Activated CD8-positive, alpha-beta memory T cell treated with anti-CD3 and anti-CD28 coated beads for 1 hour (primary cell): Measurements from ENCODE around the gene OIT3.

ENCODE experiments used
- DNase-seq, 2 donors: peaks; one replicate each; pipeline ENCODE4 v3.0.0-alpha.2; 2020; ENCODE audit warnings: low read depth in 1 of 2; ENCODE audit errors: extremely low read depth in 1 of 2

OIT3 gene

DNA sequence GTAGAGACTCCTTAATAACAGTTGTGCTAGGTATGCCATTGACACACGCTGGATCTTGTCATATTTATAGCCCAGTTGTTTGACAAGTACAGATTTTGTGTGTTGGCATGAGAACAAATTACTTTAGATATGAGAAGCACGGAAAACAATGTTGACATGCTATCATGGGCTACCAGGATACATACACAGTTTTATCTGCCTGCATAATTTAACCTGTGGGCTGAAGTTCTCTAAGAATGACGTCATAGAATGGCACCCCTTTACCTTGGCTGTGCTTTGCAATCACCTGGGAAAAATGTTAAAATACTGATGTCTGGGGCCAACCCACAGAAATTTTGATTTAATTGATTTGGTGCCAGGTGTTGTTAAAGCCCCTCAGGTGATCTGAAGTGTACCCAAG lies 58.2 kb downstream of the OIT3 start:
- no peak for DNase-seq

DNA sequence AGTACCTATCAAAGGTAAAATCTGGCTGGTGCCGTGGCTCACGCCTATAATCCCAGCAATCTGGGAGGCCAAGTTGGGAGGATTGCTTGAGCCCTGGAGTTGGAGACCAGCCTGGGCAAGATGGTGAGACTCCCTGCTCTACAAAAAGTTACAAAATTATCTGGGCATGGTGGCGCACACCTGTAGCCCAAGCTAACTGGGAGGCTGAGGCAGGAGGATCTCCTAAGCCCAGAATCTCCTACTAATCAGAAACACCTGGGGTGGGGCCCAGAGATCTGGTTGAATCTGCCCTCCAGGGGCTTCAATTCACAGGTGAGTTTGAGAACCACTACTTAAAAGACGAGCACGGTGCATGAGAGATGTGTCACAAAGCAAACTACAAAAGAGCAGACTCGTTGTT lies 58.6 kb downstream of the OIT3 start:
- DNase-seq, result no peak

DNA sequence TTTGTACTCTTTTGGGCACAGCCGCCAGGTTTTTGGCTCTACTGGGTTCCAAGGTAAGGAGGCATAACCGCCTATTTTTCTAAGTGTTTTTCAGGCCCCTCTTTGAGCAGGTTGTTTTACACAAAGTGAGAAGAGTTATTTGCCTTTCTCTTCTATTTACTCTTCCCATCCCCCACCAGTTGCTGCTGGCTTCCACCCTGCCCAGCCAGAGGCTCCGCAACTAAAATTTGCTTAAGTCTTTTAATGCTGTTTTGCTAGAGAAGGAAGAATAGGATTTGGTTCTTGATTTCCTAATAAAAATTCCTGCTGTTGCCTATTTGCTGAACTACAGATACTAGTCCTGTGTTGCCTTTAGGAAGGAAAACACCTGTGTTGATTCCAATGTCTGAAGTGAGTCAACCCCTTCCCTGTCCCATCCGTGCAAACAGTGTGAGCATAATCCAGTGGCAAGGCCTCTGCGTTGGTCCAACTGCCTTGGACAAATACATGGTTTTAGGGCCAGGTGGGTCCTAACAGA lies 59.2 kb downstream of the OIT3 start:
- DNase-seq, result no peak

DNA sequence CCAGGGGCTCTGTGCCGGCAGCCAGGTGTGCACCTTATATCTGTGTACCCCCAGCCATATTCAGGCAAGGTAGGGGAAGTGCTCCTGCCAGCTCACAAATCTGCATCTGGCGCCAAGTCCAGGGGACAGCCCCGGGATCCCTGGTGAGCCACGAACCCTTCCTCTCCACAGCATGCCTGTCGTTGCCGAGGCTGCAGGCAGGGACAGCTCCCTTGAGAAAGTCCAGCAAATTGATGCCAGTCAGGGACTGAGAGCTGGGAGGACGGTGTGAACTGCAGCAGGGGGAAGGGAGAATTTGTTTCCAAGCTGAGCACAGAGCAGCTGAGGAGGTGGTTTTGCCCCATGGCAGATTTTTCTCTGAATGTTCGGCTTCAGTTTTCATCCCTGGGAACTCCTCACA lies 60.1 kb downstream of the OIT3 start:
- no peak for DNase-seq

DNA sequence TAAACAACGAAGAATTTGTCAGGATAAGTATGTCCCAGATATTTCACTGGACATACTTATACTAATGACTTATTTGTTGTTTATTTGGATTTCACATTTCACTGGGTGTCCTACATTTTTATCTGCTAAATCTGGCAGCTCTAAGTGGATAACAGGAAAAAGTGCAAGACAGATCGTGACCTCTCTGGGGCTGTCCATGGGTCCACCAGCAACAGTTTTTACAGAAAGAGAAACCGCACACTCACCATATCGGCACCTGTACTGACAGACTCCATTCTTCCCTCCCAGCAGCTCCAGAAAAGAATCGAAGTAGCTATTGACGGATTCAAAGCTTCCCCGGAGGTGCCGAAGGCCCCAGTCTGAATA lies 60.7 kb downstream of the OIT3 start:
- DNase-seq, result no peak

DNA sequence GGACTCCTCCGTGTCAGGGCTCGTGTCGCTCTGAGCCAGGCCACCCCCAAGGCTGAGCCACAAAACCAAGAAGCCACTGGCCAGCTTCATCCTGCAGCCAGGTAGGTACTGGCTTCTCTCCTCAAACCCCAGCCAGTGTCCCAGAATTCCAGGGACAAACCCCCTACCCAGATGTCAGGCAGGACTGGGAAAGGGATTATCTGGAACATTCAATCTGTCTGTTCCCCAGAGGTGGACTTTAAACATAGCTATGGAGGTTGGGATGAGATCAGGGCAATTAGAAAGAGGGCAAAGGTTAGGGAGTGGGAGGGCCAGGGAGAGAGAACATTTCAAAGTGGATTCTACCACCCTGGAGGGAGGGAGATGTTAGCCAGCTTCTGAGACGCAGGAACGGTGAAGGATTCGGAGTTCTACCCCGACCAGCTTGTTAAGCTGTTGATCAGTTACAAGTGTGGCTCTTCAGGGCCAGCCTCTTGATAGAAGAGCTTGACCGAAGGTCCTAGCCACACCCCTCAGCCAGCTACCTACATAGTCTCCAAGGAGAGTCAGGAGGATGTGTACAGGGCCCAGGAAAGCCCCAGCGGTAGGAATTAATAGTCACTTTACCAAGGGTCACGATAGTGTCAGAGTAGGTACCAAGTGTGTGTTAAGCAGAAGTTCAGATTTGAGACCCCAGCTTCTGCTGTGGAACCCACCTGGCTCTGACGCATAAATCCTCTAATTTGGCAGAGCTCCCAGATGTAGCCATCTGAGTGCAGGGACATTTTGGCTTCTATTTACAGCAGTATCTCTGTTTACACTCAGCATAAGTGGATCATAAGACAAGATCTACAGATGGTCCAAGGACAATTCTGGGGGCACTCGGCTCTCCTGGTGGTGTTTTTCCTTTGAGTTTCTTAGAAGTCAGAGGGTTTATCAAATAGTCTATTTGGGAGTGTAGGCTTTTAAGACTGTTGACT lies 61.3 kb downstream of the OIT3 start, which contains the start of gene PLA2G12B:
Gene PLA2G12B (minus strand): TSS at position 211 of the 959 bp plus-strand sequence. CDS start 121 bp downstream, at position 90.
- DNase-seq, result no peak

DNA sequence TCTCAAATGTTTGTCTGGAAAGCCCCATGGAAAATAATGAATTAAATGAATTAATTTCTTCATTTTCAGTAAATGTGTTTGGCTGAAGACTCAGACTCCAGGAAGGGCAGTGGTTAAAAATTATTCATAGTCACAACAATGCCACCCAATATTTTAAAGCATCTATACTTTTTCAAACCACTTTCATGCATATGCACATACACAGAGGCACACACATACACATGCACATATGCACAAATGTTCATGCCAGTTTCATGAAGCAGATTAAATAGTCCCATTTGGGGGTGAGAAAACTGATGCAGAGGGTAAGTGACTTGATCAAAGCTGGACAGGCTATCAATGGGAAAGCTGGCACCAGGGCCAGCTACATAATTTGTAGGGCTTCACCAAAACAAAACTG lies 62.5 kb downstream of the OIT3 start:
- DNase-seq, result no peak

DNA sequence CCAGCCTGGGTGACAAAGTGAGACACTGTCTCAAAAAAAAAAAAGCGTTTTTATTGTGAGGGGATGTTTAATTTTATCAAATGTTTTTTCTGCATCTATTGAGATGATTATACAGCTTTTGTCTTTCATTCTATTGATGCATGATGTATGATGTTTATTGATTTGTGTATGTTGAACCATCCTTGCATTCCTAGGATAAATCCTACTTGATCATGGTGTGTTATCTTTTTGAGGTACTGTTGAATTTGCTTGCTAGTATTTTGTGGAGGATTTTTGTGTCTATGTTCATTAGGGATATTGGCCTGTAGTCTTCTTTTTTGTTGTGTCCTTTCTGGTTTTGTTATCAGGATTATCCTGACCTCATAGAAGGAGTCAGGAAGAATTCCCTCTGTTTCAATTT lies 83.3 kb downstream of the OIT3 start:
- DNase-seq, result no peak

DNA sequence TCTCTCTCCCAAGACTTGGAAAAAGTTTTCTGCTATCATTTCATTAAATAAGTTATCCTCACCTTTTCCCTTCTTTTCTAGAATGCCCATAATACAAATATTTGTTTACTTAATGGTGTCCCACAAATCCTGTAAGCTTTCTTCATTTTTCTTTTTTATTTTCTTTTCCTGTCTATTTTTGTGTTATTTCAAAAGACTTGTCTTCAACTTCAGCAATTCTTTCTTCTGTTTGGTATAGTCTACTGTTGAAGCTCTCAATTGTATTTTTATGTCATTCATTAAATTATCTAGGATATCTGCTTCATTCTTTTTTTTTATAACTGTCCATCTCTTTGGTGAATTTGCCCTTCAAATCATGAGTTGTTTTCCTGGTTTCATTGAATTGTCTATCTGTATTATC lies 86.2 kb downstream of the OIT3 start:
- no peak for DNase-seq

DNA sequence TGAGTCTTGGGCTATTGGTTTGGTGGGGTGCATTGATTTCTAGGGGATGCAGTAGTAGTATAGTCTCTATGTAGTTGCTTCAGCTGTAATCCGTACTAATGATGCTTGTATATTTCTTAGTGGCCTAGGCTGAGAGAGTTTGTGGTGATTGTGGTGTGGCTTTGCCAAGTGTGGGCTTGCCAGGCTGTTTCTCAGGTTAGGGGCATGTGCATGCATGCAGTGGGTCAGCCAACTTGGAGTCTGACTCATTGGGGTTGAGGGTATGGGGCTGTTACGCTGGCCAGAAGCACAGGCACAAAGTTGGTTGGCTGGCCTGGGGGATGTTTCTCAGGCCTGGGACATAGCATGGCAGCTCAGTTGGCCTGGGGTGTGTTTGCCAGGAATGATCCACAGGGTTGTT lies 86.8 kb downstream of the OIT3 start:
- no peak for DNase-seq

DNA sequence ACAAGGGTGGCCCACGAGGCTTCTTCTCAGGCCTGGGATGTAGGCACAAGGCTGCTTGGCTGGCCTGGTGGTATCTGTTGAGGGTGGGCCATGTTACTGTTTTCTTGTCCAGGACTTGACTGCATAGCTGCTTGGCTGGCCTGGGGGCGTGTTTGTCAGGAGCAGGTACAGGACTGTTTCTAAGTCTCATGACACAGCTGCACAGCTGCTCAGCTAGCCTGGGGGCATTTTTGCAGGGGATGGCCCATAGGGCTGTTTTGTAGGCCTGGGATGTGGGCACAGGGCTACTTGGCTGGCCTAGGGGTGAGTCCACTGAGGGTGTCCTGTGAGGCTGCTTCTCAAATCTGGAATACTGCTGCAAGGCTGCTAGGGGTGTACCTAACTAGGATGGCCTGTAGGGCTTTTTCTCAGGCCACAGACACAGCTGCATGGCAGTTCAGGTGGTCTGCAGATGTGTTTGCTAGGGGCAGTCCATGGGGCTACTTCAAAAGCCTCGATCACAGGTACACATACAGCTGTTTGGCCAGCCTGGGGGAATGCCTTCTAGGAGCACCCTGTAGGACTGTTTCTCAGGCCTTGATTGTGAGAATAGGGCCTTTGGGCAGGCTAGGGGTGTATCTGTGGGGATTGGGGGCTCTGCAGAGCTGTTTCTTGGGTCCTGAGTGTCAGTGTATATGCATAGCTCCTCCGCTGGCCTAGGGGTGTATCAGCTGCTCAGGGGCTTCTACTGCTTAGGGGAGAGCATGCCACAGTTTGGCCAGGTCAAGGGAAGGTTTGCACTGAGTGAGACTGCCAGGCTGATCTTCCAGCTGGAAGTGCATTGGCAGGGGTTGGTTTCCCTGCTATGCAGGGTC lies 87.7 kb downstream of the OIT3 start:
- DNase-seq, result no peak

DNA sequence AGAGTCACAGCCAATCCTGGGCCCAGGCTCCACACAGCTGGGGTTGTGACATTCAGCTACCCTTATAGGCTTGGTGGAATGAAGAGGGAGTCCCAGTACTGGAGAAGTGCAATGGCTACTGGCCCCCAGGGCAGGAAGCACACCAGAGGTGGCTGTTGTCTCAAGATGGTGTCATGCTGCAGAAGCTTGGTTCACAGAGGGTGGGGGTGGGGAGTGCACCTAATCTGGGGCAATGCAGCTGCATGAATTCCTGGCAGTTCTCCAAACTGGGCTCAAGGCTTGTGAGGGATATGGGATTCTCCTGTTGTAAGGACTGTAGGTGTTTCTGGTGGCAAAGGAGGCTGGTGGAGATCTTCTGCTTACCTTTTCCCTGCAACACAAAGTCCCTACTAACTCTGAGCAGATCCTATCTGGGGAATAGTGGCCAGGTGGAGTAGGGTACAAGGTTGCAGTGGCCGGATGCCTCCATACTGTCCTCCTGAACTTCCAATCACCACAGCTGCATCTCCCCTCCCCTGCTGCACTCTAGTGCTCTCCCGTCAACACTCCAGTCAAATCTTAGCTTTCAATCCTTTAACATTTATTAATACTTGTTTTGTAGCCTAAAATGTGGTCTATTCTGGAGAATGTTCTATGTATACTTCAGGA lies 88.5 kb downstream of the OIT3 start:
- DNase-seq, result no peak
